Stimulated activated CD4-positive, alpha-beta T cell treated with anti-CD3 and anti-CD28 coated beads, Interleukin-1b, Interleukin-23, amount 100 ng/mL, for 4 hours (primary cell): ENCODE data around the gene CREG2.
"Not testable (repeated sequence)": the region's sequence is repeated elsewhere in the genome, so short reads cannot be mapped to it uniquely, and the experiment has no call there.

Experiments used
- DNase-seq, 2 donors: peaks; one replicate each; pipeline ENCODE4 v3.0.0-alpha.2; 2020; ENCODE audit warnings: low read depth in 2 of 2

CREG2 gene

DNA sequence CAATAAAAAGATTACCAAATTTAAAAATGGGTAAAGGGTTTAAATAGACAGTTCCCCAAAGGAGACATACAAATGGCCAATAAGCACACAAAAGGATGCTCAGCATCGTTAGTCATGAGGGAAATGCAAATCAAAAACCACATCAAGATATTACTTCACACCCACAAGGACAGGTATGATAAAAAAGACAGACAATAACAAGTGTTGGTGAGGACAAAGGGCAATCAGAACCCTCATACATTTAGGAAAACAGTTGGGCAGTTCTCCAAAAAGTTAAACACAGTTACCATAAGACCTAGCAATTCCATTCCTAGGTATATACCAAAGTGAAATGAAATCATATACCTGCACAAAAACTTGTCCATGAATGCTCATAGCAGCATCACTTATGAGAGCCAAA lies 14.5 kb downstream of the CREG2 start:
- no peak for DNase-seq

DNA sequence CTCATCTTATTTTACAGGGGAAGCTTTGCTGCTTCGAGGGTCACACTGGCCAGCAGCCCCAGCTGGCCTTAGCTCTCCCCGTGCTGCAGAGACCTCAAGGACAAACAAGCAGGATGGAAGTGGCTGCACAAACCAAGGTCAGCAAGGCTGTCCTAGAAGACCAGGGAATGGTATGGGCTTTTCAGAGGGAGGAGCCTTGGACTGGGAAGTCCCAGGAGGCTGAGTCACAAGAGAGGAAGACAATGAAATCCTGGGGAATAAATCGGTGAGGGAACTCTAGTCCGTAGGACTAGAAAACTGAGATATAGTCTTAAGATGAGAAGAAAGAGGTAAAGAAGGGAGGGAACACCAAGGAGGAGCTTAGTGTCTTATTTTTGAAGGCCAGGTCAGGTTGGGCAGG lies 15.7 kb downstream of the CREG2 start:
- DNase-seq, result no peak

DNA sequence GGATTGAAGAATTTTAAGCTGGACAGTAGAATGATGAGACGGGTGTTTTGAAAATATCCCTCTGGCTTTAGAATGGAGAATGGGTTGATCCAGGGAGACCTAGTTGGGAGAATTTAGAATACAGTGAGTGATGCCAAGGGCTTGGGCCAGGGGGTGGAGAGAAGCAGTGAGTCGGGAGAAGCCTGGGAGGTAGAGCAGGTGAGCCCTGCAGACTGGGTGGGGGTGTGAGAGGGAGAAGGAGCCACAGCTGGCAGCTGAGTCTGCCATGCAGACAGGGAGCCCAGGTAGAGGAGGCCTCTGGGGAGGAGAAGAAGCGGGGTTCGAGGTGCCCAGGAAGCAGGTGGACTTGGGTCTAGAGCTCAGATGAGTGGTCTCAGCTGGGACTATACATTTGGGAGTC lies 18.2 kb downstream of the CREG2 start:
- no peak for DNase-seq

DNA sequence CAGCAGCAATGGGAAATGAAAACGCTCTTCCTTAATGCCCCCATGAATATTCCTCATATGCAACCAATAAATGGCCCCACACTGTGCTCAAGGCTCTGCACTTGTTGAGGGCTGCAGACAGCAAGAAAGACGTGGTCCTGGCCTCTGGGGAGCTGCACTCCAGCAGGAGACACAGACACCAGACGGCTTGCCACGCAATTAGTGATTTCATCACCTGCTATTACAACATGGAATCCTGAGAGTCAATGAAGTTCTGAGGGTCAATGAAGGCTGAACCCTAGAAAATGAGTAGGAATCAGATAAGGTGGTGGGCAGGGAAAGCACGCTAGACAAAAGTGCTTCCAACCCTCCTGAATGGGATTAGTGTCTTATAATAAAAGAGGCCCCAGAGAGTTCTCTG lies 18.9 kb downstream of the CREG2 start:
- DNase-seq, result no peak

DNA sequence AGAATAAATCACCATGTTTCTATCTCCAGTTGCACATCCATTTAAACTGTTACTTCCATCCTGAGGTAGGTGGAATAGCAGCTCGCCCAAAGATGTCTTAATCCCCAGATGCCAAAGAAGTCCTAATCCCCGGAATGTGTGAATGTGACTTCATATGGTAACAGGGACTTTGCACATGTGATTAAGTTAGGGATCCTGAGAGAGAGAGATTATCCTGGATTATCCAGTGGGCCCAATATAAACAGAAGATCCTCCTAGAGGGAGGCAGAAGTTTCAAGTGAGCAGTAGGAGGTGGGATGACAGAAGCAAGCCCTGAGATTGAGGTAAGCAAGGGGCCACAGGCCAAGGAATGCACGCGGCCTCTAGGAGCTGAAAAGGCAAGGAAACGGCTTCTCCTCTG lies 19.8 kb downstream of the CREG2 start:
- no peak for DNase-seq

DNA sequence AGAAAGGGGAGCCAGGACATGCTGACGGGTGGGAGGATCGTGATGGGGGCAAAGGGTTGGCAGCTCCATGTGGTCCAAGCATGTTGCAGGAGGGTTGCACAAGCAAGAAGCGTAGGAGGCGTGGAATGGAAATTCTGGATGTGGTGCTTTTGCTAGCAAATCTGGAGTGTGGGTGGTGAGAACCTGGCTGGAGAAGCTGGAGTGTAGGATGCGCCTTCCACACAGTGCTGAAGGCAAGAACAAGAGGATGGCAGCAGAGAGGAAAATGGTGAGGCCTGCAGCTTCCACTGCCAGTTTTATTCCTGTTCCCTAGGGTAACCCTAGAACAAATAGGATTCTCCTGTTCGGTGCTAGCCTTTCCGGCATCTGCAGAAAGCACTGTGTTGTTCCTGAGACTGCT lies 22.4 kb downstream of the CREG2 start:
- DNase-seq, result no peak

DNA sequence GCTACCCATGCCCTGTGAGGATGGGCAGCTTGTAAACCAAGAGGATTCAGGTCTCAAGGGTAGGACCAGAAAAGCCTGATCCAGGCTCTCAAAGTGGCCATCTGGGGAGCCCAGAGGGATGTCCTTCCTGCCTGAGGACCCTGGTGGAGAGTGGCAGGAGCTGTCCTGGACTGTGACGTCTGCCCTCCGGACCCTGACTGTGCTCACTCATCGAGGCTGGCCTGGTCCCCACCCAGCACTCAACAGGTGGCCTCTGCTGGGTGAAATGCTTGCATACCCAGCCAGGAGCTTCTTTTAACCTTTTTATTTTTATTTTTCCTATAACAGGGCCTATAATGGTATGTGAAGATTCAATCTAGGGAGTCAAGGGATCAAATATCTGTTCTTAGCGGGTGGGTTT lies 24.5 kb downstream of the CREG2 start:
- no peak for DNase-seq

DNA sequence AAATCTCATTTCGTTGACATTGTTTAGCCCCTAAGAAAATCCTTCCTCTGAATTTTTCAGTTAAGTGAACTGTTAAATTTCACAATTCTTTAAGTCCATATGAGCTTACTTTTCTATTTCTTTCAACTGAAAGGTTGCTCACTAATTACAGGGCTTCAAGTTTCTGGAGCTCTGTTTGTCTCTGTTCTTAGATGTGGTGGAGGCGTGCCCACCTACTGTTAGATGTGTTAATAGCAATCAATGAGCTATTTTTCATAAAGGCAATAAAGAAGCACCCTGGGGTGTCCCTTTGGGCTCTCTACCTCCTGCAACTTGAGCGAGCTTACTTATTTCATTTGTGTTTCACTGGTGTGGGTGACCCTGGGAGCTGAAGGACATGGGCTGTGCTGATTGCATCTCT lies 25.0 kb downstream of the CREG2 start:
- DNase-seq, result no peak

DNA sequence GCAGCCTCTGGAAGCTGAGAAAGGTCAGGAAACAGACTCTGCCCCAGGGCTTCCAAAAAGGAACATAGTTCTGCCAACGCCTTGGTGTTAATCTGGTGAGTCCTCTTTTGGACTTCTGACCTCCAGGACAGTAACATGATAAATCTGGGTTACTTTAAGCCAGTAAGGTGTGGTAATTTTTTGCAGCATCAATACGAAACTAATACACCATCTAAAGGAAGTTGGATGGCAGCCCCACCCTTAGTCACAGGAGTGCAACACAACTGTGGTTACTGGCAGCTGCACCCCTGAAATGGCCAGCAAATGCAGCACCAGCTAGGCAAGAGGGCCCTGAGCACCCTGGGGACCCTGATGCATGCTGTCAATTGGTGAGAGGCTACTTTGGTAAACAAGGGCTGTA lies 25.8 kb downstream of the CREG2 start:
- DNase-seq, result no peak

DNA sequence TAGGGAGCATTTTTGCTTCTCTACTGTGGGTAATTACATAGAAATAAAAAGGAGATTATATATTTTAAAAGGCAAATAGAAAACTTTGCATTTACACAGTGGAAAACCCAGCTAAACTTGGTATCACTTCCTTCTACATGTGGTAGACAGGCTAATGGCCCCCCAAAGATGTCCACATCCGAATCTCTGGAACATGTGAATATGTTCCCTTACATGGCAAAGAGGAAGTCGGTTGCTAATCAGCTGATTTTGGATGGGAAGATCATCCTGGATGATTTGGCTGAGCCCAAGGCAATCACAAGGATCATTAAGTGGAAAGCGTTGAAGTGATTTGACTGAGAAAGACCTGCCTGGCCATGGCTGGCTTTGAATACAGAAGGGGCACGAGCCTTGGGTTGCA lies 26.2 kb downstream of the CREG2 start:
- DNase-seq, result no peak

DNA sequence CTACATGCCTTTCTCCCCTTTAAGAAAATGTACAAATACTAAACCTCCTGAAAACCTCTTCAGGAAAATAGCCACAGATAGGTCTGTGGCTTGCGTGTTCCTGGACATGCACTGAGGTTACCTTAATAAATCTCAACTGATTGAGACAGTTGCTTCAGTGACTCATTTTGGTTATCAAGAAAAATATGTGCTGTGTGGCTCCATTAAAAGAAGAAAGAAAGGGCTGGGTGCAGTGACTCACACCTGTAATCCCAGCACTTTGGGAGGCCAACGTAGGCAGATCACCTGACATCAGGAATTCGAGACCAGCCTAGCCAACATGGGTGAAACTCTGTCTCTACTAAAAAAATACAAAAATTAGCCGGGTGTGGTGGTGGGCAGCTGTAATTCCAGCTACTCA lies 27.1 kb downstream of the CREG2 start:
- no peak for DNase-seq

DNA sequence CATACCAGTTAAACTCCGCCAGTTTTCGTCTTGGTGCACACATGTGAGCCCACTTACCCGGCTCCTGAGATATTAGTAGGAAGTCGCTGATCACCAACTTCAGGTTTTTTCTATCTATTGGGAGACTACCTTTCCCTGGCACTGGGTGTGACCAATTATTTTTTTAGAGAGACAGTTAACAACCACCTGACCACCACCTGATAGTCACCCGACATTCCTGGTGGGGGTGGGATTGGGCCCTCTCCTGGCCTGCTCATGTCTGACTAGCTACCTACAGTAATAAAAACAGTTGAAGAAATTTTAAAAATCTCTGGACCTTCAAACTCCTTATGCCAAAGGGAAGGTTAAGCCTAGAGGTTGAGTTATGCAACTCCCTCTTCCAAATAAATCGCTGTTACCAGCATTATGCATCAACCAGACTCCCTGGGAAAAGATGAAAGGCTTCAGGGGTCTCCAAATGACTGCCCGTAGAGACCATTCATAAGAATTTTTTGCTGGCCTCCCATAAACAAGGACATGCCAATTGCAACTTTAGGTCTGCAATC lies 27.8 kb downstream of the CREG2 start:
- no peak for DNase-seq

DNA sequence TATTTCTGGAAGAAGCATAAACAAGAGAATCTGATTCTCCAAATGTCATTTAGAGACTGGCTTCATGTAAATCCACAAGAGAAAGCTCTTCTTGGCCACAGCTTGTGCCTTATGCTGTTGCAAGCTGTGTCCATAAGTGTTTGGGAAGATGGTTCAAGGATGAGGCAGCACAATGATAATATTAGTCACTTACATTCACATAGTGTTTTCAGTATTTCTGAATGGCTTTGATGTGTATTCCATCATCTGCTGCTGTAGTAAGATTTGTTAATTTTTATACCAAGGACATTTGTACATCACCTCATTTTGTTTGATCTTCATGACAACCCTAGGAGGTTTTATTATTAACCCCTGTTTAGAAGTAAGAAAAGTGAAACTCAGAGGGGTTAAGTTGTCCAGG lies 29.9 kb downstream of the CREG2 start:
- no peak for DNase-seq

DNA sequence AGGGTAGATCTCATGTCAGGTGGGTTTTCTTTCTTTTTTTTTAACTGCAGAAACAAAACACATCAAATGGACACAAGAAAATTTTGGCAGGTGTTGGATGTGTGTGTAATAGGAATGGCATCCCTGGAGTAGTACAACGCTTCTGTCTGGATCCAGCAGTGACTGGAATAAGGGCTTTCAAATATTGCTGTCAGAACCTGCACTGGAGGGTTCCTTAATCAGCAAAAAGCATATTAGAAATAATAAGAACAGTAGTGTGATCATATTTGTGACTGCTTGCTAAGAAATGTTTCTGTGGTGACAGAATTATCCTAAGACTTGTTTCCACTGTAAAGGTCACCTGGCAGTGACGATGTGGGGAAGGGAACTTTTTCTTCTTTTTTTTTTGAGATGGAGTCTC lies 30.8 kb downstream of the CREG2 start:
- no peak for DNase-seq

DNA sequence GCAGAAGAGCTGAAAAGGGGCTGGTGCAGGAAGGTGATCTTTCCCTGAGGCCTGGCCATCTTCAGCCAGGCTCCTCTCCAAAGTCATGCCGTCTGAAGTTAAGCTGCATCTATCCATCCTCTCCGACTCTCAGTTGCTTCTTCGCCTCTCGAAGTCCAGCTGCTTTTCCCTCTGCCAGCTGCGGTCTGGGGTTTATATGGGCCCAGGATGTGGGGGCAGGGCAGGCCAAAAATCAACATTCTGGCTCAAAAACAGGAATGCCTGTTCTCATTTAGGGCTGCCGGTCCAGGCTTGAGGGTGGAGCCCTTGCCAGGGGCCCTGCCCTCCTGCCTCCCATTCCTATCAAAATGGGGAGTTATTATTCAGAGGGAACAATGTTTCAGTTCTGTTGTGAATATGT lies 31.2 kb downstream of the CREG2 start:
- DNase-seq, result no peak

DNA sequence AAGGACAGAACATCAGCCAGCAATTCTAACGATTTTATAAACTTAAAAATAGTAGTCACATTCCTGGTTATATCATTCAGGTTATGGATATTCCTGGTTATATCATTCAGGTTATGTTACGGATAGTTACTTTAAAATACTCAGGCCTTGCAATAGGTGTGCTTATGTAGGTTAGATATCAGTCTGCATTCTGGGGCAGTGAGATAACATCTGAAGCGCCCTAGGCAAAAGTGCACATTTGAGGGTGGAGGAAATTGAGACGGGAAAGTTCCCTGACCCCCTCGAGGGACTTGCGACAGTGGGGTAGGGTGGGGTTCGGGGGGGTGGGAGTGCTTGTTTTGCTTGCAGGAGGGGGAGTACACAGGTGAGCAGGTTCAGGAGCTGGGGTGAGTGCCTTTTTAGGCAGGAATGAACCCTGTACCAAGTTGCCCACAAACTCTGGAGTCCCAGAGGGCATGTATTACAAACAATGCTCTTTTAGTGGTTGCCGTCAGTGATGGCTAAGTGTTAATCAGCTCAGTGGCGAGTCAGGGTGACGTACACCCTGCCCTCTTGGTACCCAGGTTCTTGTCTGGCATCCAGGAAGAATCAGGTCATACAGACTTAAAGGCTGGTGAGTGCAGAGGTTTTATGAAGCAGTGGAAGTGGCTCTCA lies 31.8 kb downstream of the CREG2 start:
- DNase-seq, result no peak

DNA sequence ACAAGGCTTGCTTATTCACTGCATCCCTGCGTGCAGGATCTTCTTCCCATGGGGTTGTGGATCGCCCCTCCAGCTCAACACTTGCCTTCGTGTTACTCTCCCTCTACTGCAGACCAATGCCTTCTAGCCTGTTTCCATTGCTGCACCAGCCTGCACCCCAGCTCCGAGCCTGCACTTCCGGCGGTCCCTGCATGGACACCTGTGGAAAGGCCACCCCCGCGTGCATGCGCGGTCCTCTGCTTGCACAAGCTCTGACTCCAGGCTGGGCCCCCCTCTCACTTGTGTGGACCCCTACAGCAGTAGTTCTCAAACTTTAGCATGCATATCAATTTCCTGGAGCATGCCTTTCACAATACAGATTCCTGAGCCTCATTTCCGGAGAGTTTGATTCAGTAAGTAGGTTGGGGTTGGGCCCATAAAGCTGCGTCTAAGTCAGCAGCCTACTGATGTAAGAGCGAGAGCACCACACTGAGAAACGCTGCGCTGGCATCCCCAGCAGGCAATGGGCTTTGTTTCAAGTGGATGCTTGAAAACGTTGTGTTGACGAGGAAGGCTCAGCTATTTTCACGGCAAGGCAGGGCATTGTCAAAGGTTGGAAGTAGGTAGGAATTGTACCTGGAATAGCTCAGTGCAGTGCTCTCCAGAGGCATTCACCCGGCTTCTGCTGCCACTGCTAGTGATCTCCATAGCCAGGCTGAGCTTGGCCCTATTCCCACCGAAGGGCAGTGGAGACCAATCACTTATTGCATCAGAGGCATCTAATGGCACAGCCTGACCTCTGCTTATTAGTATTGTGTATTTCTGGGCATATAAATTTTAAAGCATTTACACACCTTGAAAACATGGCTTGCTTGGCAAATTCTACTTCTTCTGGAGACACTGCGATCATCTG lies 32.6 kb downstream of the CREG2 start:
- DNase-seq, result no peak

DNA sequence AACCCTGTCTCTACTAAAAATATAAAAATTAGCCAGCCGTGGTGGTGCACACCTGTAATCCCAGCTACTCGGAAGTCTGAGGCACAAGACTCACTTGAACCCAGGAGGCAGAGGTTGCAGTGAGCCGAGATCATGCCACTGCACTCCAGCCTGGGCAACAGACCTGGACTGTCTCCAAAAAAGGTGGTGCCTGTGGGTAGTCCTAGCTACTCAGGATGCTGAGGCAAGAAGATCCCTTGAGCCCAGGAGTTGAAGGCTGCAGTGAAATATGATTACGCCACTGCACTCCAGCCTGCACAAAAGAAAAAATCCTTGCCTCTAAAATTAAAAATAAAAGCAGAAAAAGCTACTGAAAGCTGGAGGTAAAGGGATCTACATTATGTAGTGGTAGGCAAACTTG lies 34.7 kb downstream of the CREG2 start:
- DNase-seq, result not testable (repeated sequence)

DNA sequence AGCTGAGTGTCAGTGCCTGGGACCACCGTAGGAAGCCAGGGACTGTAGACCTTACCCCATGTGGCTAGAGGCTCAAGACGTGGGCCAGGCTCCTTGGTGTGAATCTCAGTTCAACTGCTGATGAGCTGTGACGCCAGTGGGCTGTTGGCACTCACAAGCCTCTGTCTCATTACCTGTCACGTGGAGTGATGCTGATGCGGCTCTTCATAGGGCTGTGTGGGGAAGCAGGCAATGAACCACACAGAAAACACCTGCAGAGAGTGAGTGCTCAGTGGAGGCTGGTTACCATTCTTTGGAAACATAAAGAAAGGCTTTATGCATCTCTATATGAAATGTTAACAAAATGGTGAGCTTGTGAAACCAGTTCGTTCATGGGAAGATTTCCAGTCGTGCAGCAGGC lies 36.1 kb downstream of the CREG2 start:
- DNase-seq, result no peak

DNA sequence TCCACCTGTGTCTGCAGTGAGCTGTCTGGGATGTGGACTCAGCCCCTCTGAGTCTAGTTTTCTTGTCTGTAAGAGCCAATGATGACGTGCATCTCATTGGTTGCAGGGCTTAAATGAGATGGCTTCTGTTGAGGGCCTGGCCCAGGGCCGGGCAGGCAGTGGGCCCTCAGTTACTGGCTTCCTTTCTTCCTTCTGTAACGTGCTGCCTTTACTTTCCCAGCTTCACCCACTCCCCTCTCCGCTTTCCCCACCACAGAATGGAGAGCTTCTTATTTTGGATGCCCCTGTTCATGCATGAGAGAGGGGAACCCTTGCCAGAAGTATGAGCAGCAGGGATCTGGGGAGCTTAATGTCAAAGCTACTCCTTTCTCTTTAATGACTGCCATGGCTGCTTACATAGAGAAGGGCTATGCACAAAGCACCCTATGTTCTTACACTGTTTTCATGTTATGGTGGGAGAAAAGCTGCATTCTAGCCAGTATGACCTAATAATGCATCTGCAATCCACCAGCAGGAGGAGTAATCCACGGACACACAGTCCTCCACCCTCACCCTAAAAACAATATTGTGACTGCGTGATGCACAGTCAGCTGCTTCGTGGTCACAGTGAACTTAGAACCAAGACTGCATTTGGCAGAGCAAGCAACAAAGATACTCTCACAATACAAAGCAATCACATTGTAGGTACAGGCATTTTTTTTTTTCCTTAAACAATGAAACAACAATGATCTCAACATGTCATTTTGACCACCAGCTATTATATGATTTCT lies 37.2 kb downstream of the CREG2 start:
- DNase-seq, result no peak

DNA sequence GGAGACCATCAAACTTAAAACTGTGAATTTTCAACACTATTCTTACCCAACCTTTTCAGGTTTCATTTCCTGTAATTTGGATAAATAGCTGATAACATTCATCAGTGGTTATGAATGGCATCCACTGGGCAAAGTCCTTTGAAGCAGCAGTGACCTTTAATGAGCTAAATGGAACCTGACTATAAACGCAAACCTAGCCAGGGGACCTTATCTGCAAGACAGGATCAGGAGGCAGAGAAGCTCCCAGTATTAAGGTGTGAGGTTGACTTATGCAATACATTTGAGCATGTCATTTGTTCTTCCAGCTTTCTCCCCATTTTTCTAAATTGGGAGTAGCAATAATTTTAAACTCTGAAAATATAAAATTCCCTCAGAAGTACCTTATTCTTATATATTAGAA lies 38.4 kb downstream of the CREG2 start:
- no peak for DNase-seq

DNA sequence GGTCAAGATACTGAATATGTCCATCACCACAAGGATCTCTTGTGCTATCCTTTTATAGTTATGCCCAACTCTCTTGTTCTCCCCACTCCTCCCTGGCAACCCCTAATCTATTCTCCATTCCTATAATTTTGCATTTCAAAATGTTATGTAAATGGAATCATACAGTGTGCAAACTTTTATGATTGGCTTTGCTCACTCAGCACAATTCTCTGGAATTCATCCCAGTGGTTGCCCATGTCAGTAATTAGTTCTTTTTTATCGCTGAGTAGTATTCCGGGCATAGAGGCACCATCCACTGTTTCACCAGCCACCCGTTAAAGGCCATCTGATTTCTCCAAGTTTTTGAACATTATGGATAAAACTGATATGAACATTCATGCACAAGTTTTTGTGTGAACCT lies 40.4 kb downstream of the CREG2 start:
- DNase-seq, result no peak

DNA sequence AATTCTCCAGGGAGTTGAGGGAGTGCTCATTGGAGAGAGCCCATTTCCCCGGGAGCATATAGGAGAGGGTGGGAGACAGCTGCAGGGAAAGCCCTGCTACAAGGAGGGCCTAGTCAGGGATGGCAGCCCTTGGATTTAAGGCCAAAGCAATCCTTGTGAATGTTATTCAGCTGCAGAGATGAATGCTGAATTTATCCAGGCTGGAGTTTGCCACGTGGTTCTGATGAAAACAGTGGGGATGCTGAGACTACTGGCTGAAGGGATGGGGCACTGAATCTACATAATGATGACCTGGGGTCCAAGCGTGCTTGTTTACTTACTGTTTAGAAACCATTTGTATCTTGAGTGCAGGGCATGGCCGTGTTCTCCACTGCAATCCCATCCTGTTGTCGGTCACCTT lies 43.2 kb downstream of the CREG2 start:
- DNase-seq, result no peak
